ENCODE results near the gene BACE1-AS.

- TF ChIP-seq POLR2A (IDR thresholded peaks at IDR 0.05) (no peak), CTCF (IDR thresholded peaks at IDR 0.05) (no peak)
Observed at GRCh38 chr11:117318738-117319137, 27.6 kb downstream of the BACE1-AS start.

All from adrenal gland (tissue), 5 donors.